GM19372 (cell line): Measurements from ENCODE around the gene LRP1B.

ENCODE experiments used
- ATAC-seq: cut with Tn5 transposase; IDR thresholded peaks from one replicate; pipeline ENCODE4 v1.9.1; 2021; ENCODE audit warnings: mild to moderate bottlenecking, low read depth, moderate library complexity; ENCODE audit not compliant: unreplicated experiment

The LRP1B gene

DNA sequence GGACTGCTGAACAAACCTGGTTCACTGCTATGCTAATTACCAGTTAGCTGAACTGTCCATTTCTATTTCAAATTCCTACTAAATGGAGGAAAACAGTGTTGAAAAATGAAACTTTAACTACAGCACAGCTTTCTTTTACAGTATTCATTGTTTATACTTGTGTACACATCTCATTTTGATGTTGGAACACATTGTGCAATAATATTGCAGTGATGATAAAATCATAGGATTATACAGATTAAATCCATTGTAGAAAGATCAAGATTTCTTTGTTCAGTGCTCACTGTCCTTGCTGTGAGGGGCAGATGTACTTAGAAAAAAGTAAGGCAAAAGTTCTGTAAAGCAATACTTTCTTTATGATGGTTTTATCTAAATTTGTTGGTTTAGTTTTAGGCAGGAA is 1055.1 kb downstream of the LRP1B start:
- no peak for ATAC-seq

DNA sequence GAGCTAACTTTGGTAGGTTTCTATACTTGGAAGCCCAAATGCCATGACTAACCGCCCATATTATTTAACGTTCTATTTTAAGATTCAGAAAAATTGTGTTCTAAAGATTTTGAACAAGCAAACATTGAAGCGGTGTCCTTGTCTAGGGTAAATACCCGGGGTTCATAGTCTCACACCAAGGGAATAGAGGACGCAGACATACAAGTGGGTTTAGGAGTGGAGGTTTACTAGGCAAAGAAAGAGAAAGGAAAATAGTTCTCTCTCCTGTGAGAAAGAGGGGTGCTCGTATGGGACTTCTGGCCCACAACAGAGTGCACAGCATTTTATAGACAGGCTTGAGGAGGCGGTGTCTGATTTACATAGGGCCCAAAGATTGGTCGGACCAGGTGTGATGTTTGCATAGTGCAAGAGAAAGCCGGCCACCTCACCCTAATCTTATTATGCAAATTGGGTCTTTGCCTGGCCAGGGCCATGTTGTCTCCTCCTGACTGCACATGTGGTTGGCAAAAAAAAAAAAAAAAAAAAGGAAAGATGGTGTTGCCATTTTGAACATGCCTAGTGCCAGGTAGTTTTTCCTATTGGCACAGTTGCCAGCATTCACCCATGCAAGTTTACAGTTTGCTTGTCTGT is 1062.6 kb downstream of the LRP1B start:
- no peak for ATAC-seq

DNA sequence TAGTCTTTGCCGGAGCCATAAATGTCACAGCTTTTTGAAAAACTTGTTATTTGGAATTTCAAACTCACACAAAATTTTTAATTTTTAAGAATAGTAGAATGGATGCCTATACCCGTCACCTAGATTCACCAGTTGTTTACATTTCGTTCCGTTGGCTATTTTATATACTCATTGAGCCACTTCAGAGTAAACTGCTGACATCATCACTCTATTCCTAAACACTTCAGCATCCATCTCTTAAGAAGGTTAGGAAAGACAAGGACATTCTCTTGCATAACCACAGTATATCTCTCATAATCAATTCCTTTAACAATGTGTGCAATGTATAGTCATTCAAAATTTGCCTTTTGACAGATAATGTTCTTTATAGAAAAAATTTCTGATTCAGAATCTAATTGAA is 1065.8 kb downstream of the LRP1B start:
- ATAC-seq, result no peak

DNA sequence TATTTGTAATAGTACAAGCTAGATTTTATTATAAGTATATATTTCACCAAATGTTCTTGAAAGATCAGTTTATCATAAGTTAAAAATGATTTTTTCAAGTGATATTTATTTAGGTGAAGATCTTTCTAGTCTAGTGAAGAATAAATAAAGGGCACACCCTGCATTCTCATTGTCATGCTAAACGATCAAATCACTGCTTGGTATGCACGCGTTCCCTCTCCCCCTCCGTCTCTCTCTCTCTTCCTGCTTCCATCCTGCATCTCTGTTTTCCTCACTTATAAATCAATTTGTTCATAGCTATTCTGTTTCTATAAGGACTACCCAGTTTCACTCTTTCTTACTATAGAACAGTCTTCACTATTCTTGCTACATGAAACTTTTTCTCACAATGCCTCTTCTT is 1067.4 kb downstream of the LRP1B start:
- ATAC-seq, result no peak

DNA sequence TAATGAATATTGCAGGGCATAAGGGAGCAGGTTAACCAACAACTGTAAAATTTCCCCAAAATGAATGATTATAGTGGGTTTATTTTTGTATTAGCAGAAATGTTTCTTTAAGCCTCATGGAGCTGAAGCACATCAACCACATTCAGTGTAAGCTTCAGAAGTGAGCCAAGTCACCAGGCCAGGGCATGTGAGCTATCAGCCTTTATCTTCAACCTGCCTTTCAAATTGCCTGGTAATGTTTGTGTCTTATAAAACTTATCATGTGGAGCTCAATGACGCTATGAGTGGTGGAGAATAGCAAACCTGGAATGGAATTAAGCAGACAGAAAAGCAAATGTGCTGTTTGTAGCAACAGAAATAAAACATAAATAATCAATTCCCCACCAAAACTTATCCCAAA is 1068.4 kb downstream of the LRP1B start:
- no peak for ATAC-seq

DNA sequence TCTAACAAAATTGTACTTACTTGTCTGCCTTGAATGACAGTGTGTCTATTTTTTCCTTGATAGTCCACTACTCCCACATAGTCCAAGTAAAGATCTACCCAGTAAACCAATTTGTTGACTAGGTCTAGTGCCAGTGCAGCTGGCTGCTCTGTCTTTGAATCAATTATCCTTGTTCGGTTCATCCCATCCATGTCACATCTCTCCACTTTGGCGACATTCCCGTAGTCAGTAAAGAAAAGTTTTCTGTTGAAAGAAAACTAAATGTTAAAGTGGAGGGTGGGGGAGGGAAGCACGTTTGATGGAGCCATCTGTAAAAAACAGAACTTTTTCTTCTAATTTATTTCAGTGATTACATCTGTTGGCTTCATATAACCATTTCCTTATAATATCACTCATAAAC is 1068.8 kb downstream of the LRP1B start:
- no peak for ATAC-seq

DNA sequence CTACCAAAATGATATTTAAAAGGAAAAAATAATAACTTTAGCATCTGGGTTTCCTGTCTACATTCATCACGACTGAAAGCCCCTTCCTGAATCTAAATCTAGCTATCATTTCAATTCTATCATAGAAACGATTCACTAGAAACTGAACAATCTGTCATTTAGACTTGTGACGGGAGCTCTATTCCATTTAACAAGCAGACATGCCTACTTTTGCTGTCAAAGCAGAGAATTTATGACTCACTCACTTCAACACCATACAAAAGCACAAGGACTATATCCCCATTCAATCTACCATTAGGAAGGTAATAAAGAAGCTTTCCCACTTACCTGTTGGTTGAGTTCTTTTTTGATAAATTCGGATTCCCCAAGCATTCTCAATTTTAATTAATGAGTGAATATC is 1072.3 kb downstream of the LRP1B start:
- ATAC-seq, result no peak

DNA sequence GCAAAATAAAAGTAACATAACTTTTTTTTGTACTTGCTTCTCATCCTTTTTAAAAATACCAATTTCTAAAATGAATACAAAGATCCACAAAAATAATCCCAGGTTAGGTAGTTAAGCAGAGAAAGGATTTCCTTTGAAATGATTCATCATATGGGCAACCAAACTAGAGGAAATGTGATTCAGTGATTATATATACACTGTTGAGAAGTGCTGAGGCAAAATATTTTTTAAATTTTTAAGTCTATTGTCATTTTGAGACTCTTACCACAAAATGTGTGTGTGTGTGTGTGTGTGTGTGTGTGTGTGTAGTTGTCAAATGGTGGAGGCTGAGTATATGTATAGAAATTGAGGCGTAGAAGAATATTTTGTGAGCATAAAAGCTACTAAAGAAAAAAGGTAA is 1075.3 kb downstream of the LRP1B start:
- no peak for ATAC-seq

DNA sequence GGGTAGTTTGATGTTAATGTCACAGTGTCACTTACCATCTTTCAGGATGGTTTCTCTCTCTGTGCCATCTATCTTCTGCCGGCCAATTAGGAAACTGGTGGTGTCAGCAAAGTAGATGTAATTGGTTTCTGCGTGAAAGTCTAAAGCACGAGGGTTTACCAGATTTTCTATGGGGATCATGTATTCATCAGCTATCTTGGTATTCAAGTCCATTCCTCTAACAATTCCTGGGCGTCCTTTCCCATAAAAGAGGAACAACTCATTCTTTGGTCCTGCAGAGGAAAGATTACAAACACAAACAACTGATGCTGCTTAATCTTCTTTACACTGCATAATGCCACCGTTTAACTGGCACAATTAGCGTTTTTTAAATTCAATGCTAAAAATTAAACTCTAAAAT is 1081.9 kb downstream of the LRP1B start:
- ATAC-seq, result no peak

DNA sequence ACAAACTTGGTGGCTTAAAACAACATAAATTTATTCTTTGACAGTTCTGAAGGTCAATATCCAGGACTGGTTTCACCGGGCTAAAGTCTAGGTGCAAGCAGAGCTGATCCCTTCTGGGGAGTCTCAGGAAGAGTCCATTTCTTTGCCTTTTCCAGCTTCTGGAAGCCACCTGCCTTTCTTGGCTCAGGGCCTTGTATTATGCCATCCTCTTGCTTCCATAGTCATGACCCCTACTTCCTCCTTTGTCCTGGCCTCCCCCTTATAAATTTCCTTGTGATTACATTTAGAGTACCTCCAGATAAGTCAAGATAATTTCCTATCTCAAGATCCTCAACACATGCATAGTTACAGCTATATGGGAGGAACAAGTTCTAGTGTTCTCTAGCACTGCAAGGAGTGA is 1089.5 kb downstream of the LRP1B start:
- no peak for ATAC-seq

DNA sequence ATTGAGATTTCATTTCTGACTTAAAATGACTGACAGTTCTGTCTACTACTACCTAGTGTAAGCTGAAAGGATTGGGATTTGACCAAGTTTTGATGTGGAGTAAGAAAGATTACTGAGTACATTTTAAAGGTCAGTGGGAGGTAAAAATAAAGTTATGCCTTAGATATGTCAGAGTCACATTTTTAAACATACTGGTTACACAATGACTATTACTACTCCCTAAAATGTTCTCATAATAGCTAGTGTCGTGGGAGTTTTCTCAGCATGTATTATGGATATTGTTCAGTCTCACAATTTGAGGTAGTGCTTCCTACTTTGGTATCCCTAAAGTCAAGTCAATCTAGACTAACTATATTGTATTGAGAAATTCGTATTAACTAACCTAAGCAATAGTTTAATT is 1092.5 kb downstream of the LRP1B start:
- no peak for ATAC-seq

DNA sequence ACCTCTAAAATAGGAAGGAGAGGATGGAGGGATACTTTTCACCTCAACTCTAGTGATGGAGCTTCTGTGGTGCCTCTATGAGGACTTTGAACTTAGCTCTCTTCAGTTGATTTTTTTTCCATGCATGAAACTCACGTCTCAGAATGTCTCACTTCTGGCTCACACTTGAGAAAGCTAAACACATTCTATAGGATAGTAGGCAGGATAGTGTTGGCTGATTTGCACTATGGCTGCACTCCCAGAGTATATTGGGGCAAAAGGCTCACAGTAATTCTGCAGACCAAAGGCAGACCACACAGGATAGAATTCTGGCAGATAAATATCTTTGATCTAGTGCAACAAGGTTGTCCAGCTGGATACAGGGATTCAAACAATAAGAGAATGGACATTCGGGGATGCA is 1093.5 kb downstream of the LRP1B start:
- ATAC-seq, result no peak

DNA sequence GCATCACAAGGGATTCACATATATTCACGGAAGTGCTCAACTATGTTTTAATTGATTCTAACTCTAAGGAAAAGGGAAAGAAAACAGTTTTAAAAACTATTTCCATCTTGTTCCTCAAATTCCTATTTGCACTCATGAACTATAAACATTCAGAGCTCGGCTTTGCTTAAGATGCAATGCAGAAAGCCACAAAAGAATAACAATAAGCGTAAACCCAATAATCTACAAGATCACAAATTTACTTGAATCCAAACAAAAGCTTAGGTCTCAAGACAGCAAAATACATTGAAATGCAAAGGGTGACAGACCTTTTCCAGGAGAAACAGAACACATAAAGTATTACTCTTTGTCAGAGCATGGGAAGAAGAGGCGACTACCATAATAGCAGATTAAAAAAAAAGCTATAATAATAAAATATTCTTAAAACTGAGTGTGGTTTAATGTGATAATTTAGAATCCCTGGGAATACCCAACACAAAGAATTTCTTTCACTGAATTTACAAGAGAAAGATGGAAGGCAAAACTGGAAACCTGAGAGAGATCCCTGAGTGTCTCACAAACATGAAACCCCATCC is 1094.9 kb downstream of the LRP1B start:
- no peak for ATAC-seq

DNA sequence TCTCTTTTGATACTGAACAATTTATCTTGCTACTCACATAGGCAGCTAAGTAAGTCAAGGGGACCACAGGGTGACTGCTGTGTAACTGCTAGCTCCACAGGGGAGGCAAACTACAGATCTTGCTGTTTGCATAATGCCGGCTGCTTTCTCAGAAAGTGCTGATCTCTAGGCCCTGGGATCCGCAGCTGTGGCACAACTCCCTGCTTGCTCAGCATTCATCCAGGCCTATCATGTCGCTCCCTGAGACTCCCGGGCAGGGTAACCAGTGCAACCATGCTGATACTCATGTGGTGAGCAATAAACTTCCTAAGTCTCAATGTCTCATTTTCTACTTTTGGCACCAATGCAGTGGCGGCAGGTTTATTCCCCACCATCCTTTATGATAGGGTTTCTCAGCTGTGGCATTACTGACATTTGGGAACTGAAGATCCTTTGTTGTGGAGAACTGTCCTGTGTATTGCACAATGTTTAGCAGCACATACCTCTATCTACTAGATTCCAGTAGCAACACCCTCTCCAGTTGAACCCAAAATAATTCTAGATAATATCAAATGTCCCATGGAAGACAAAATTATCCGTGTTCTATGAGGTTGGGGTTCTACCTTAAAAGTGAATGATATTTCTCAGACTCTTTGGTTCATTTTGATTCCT is 1101.3 kb downstream of the LRP1B start:
- ATAC-seq, result no peak

DNA sequence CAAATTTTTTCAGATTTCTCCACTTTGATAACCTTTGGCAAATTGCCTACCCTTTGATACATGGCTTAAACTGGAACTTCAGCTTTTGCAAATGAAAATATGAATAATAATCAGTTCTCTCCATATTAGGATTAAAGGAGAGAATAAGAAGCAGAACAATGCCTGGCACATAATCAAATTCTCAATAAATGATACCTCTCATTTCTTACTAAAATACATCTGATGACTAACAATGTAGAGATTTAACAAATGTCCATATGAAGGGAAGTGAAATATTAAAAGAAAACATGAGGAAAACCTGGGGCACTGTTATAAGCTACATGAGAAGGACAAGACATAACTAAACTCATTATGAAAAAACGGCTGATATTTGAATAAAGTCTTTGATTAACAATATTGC is 1103.6 kb downstream of the LRP1B start:
- ATAC-seq, result no peak

DNA sequence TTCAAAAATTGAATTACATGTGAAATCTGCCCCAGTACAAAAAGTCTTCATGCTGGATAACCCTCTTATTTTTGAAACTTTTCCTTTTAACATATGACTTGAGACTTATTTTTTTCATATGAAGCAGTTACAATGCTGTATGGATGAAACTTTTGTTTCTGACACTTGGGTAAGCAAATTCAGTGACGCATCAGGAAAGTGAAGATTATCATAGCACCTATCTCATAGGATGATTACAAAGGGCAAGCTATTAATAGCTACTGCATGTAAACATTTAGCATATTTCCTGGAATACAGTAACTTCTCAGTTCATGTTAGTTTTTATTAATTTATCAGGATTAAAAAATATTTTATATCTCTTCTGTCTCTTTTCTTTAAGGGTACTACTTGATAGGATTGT is 1109.2 kb downstream of the LRP1B start:
- no peak for ATAC-seq

DNA sequence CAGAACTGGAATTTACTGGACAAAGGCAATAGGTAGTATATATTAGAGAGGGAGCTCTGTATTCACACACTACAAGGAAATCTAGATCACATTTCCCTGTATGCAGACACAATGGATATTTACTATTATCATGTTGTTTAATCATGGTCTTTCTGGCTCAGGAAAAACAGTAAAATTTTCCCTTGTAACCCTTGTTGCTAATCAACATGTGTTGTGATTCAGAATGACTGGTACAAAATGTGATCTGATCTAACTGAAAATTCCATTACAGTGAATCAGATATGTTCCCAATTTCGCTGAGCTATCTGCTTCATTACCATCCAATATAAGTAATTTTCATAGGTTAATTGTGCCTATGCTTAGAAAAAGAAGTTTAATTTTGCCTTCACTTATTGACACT is 1109.7 kb downstream of the LRP1B start:
- no peak for ATAC-seq

DNA sequence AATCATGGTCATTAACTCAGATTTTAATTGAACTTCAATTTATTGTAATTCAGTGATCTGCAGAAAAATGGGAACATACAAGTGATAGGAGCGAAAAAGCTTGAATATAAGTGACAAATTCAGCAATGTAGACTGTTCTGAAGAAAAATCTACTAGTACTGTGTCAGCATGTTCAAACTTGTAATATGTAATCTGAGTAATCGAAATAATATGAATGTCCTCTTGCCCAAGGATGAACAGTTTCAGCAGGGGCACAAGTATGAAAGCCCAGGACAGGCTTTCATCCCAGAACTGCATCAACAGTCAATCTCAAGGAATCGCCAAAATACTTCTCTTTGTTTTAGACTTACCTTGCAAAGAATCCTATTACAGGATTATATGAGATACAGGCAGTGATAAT is 1110.5 kb downstream of the LRP1B start:
- ATAC-seq, result no peak

DNA sequence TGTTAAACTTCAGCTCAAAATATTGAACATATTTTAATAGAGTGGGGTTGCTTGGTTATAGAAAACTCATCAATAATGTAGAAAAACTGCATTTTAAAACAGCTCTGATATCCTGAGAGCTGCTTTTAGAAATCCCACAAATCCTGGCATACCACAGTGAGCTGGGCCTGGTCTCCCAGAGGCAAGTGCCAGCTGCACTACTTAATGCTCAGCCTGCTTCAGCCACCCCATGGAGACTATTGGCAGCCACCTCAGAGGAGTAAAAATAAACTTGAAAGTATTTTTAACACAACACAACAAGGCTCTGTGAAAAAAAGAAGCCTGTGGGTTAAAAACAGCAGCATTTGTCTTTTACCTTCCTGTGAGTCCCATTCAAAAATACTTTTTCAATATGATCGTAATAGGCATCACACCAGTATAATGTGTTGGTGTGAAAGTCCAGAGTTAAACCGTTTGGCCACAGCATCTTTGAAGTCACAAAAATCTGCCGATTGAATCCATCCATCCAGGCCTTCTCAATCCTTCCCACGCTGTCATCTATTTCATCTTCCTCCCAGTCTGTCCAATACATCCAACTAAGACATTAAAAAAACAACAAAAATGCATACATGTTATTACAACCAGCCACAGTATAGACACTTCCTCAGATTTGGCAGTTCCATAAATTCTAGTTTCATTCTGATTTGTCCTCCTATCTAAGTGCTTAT is 1115.3 kb downstream of the LRP1B start:
- ATAC-seq, result no peak

DNA sequence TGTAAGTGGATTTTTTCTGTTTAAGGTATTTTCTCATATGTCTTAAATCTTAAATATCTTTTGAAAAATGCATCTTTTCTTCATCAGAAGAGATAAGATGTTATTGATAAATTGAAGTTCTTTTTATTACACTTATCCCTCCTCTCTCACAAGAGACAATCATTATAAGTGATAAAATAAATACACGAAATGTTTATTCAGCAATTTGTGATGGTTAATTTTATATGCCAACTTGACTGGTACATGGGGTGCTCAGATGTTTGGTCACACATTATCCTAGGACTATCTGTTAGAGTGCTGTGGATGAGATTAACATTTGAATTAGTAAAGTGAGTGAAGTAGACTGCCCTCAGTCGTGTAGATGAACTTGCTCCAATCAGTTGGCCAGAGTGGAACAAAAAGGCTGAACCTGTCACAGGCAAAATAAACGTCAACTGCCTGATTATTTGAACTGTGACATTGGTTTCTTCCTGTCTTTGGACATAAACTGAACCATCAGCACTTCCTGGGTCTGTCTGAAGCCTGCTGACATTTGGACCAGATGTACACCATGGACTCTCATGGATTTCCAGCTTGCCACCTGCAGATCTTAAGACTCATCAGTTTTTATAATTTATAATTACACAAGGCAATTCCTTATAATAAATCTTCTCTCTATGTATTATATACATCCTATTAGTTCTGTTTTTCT is 1126.7 kb downstream of the LRP1B start:
- no peak for ATAC-seq

DNA sequence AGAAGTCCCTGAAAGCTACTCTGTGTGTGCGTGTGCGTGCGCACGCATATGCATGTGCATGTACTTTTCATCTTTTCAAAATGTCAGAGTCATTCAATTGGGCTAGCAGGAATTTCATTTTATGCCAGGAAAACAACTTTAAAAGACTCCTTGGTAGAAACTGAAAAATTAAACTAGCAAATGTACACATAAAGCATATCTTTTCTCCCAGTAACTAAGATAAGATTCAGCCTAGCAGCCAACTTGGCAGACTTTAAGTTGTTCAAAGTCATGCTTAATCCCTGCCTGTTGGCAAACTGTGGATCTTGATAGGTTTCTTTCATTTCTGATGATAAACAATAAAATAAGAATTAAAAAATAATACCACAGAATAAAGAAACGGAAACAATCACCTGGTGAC is 1129.1 kb downstream of the LRP1B start:
- no peak for ATAC-seq
